Prostate gland (tissue), 2 donors: ENCODE results near the gene TOMM7.

Experiments used
- POLR2A ChIP-seq: fragments of 450-650 bp; IDR thresholded peaks from one replicate; pipeline ENCODE4 v1.6.1; 2016; ENCODE audit warnings: antibody characterized with exemption, mild to moderate bottlenecking
- TF ChIP-seq, protein P1 (sequence below), 4 experiments: fragments of 200-600 bp in 2 of 4; fragments of 450-650 bp in 2 of 4; sonication (generic) in 2 of 4; IDR thresholded peaks; 1 replicate in 3 of 4; 2 replicates in 1 of 4; pipeline ENCODE4 v1.5.1; 2016 to 2019; ENCODE audit warnings: antibody characterized with exemption in 4 of 4, mild to moderate bottlenecking in 2 of 4, moderate library complexity in 2 of 4

DNA sequence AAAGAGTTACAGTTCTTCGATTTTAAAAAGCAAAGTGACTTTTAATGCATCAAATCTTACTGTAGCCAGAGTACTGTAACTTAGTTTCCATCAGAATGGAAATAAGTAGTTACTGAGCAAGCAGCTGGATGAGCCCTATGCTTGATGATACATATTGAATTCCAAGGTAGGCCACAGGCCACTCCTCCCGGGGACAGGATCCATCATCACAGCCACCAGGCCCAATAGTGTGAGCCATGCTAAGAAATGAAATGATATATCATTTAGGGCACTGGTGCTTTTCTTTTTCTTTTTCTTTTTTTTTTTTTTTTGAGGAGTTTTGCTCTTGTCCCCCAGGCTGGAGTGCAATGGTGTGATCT is 42.9 kb upstream of the TOMM7 start:
- TF ChIP-seq, protein P1, sequence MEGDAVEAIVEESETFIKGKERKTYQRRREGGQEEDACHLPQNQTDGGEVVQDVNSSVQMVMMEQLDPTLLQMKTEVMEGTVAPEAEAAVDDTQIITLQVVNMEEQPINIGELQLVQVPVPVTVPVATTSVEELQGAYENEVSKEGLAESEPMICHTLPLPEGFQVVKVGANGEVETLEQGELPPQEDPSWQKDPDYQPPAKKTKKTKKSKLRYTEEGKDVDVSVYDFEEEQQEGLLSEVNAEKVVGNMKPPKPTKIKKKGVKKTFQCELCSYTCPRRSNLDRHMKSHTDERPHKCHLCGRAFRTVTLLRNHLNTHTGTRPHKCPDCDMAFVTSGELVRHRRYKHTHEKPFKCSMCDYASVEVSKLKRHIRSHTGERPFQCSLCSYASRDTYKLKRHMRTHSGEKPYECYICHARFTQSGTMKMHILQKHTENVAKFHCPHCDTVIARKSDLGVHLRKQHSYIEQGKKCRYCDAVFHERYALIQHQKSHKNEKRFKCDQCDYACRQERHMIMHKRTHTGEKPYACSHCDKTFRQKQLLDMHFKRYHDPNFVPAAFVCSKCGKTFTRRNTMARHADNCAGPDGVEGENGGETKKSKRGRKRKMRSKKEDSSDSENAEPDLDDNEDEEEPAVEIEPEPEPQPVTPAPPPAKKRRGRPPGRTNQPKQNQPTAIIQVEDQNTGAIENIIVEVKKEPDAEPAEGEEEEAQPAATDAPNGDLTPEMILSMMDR (IDR thresholded peaks at IDR 0.05) = no peak
- no peak for TF ChIP-seq POLR2A
